GM06990 (cell line): Measurements from ENCODE around the gene CBFA2T3.
A peak's percentile ranks its signal among the peaks of the same experiment; 100 is the strongest.

Experiments used
- DNase-seq: peaks from one replicate; pipeline ENCODE4 v3.0.0-alpha.2; 2011; ENCODE audit not compliant: insufficient read length; ENCODE audit errors: extremely low read depth
- H3K27me3 ChIP-seq: replicated peaks from 2 replicates; pipeline ENCODE4 v1.6.0; 2011; ENCODE audit warnings: low read length; ENCODE audit not compliant: control insufficient read depth, insufficient read depth
- H3K36me3 ChIP-seq: 2 replicates; pipeline ENCODE4 v1.5.1; 2011; ENCODE audit warnings: low read length; ENCODE audit not compliant: control insufficient read depth, insufficient read depth
- H3K4me3 ChIP-seq: replicated peaks from 2 replicates; pipeline ENCODE4 v1.5.1; 2011; ENCODE audit warnings: low read depth, mild to moderate bottlenecking, control low read depth, low read length
- CTCF ChIP-seq: IDR thresholded peaks from 2 replicates; pipeline ENCODE4 v1.5.1; 2011; ENCODE audit warnings: low read length, control low read depth, mild to moderate bottlenecking, inconsistent platforms; ENCODE audit not compliant: insufficient read depth, poor library complexity, severe bottlenecking

The CBFA2T3 gene

DNA sequence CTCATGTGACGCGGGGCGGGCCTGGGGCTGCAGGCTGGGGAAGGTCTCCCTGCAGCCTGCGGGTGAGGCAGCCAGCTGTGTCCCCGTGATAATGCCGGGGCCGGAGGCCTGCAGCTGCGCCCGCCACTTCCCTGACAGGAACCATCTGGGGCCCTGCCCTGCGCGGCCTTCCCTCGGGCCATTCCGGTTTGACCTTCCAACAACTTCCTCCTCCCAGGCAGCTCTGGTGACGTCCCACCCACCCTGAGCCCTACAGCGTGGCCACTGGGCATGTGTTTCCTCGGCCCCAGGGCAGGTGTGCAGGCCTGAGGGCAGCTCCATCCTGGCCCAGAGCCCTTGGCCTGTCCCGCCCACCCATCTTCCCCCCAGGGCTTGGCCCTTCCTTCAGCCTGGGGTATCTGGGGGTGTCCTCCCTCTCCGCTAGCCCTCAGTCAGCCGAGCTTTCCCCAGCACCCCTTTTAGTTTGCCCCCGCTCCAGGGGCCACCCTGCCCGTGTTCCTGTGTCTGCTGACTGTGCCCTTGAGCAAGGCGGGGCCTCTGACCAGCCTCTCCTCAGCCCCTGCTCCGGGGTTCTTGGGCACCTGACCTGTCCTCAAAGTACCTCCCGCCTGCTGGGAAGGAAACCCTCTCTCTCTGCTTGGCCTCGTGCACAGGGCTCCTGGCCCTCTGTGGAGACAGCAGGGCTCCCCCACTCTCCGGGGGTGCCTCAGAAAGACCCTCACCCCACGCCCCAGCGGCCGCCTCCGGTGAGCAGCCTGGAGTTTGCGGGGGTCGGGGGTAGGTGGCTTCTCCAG, at the start of gene CBFA2T3:
CBFA2T3 (minus strand) TSS at position 190 of the 794 bp plus-strand sequence. CDS start 400 bp downstream, outside the sequence.
- DNase-seq: peak; percentile 78
- Histone ChIP-seq H3K36me3 (no peaks in the 10 kb centered on the region), H3K27me3 (no peaks in the 10 kb centered on the region), H3K4me3 (peak within 1 kb of the TSS; percentile 85)
- TF ChIP-seq CTCF: no peak

DNA sequence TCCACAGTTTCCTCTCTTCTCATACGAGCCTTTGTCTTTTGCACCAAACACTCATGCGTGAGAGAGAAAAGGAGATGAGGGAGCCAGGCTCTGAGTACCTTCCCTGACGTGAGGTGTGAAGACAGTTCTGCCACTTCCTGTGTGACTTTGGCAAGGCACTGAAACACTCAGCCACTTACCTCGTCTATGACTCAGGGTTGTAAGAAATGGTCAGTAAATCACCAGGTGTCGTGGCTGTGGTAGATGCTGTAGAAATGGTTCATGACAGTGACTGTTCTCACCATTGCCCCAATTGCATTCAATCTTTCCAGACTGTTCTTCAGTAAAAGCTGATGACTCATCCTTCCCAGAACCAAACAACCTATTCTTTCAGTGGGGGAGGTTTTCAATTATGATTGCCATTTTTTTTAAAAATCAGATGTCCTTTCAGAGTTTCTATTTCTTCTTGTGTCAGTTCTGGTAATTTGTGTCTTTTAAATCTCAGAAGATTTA, 49.2 kb upstream of the CBFA2T3 start:
- no peak overlapping the region for H3K4me3 ChIP-seq
- no peak for TF ChIP-seq CTCF
- no peaks in the 10 kb centered on the region for H3K36me3 ChIP-seq
- peak; percentile 59 for DNase-seq
- H3K27me3 ChIP-seq: no peaks in the 10 kb centered on the region

DNA sequence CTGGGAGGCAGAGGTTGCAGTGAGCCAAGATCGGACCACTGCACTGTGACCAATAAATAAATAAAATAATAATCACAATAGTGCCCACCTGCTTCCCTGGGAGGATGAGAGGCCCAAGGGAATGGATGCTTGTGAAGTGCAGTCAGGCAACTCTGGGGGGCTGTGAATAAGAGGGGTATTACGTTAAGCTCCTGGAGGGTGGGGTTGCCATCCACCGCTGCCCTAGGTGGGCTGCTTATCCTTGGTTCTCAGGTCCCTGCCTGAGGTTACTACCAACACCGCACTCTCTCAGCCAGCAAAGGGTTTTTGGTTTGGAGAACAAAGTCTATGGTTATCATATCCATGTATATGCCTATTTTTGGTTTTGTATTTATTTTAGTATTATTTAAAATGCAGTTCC, 48.6 kb upstream of the CBFA2T3 start:
- no peak overlapping the region for H3K4me3 ChIP-seq

GRCh38 chr16:89024546-89025060, 47.6 kb upstream of the CBFA2T3 start:
- no peak overlapping the region for H3K4me3 ChIP-seq
- TF ChIP-seq CTCF: no peak
- DNase-seq: no peak
- H3K27me3 ChIP-seq: no peaks in the 10 kb centered on the region
- H3K36me3 ChIP-seq: no peaks in the 10 kb centered on the region

More for the DNA sequence above, 48.6 kb upstream of the CBFA2T3 start:
- Histone ChIP-seq H3K27me3 (no peaks in the 10 kb centered on the region), H3K36me3 (no peaks in the 10 kb centered on the region)
- TF ChIP-seq CTCF: no peak
- DNase-seq: no peak

- TF ChIP-seq CTCF: no peak
- Histone ChIP-seq H3K27me3 (no peaks in the 10 kb centered on the region), H3K4me3 (no peak overlapping the region), H3K36me3 (no peaks in the 10 kb centered on the region)
- DNase-seq: no peak
Measured at GRCh38 chr16:89023621-89024511, 46.9 kb upstream of the CBFA2T3 start.
